PC-9 (cell line): ENCODE measurements around the gene CHCT1.

Source experiments
- EZH2 ChIP-seq: fragments of 200-600 bp; sonication (generic); IDR thresholded peaks from 2 replicates; pipeline ENCODE4 v1.8.0; 2017; ENCODE audit warnings: antibody characterized with exemption, low read depth
- TF ChIP-seq, protein P1 (sequence below): fragments of 200-600 bp; sonication (generic); conservative IDR thresholded peaks from 2 replicates; pipeline ENCODE4 v1.6.1; 2017; ENCODE audit warnings: mixed run types, antibody characterized with exemption, mild to moderate bottlenecking, moderate library complexity

GRCh38 chr17:60422162-60422665 is at the start of gene CHCT1:
- TF ChIP-seq, protein P1, sequence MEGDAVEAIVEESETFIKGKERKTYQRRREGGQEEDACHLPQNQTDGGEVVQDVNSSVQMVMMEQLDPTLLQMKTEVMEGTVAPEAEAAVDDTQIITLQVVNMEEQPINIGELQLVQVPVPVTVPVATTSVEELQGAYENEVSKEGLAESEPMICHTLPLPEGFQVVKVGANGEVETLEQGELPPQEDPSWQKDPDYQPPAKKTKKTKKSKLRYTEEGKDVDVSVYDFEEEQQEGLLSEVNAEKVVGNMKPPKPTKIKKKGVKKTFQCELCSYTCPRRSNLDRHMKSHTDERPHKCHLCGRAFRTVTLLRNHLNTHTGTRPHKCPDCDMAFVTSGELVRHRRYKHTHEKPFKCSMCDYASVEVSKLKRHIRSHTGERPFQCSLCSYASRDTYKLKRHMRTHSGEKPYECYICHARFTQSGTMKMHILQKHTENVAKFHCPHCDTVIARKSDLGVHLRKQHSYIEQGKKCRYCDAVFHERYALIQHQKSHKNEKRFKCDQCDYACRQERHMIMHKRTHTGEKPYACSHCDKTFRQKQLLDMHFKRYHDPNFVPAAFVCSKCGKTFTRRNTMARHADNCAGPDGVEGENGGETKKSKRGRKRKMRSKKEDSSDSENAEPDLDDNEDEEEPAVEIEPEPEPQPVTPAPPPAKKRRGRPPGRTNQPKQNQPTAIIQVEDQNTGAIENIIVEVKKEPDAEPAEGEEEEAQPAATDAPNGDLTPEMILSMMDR, result no peak
- TF ChIP-seq EZH2, result no peak
